Stimulated activated CD4-positive, alpha-beta T cell treated with anti-CD3 and anti-CD28 coated beads, Interleukin-4, amount 100 ng/mL, for 24 hours (primary cell): ENCODE results near the gene SANBR.

ENCODE experiments used
- DNase-seq: peaks from one replicate; pipeline ENCODE4 v3.0.0-alpha.2; 2020

The SANBR gene

GRCh38 chr2:61091485-61091884 lies 25.8 kb downstream of the SANBR start:
- no peak for DNase-seq

- no peak for DNase-seq
These were observed 30.8 kb downstream of the SANBR start for GRCh38 chr2:61096438-61096837.

GRCh38 chr2:61100801-61101200 lies 35.1 kb downstream of the SANBR start:
- no peak for DNase-seq

GRCh38 chr2:61109291-61109690 lies 43.6 kb downstream of the SANBR start:
- DNase-seq, result no peak

- no peak for DNase-seq
These were observed 46.0 kb downstream of the SANBR start for GRCh38 chr2:61111708-61112107.

GRCh38 chr2:61114147-61114546 lies 48.5 kb downstream of the SANBR start:
- DNase-seq, result no peak
